Posterior cingulate gyrus (tissue), 11 donors: Measurements from ENCODE around the gene ADAMTSL5.
A peak's percentile ranks its signal among the peaks of the same experiment; 100 is the strongest.

Source experiments
- DNase-seq, 10 donors: peaks; one replicate each; pipeline versions ENCODE4 v3.0.0 to v3.0.0-alpha.2; 2020 to 2021; ENCODE audit warnings: mixed read lengths in 3 of 10
- intact Hi-C: fragments of 100-400 bp; cut with DNase I; formaldehyde crosslinking; loops from one replicate; pipeline ENCODE4 v1.15.1; 2023

The ADAMTSL5 gene

DNA sequence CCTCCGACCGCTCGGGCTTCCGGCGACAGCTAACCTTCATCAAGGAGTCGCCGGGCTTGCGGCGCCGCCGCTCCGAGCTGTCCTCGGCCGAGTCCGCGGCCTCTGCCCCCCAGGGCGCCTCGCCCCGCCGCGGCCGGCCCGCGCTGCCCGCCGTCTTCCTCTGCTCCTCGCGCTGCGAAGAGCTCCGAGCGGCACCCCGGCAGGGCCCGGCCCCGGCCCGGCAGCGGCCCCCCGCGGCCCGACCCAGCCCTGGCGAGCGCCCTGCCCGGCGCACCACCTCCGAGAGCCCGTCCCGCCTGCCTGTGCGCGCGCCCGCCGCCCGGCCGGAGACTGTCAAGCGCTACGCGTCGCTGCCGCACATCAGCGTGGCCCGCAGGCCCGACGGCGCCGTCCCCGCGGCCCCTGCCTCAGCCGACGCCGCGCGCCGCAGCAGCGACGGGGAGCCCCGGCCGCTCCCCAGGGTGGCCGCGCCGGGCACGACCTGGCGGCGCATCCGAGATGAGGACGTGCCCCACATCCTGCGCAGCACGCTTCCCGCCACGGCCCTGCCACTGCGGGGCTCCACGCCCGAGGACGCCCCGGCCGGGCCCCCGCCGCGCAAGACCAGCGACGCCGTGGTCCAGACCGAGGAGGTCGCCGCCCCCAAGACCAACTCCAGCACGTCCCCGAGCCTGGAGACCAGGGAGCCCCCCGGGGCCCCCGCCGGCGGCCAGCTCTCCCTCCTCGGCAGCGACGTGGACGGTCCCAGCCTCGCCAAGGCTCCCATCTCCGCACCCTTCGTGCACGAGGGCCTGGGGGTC is 43.4 kb downstream of the ADAMTSL5 start:
- intact Hi-C loops, result no loop called here
- peak in 1 of 10 donors; percentile 82 for DNase-seq

GRCh38 chr19:1468821-1469254 is 44.0 kb downstream of the ADAMTSL5 start:
- no peak for DNase-seq

GRCh38 chr19:1468274-1468820 is 44.5 kb downstream of the ADAMTSL5 start:
- intact Hi-C loops, result no loop called here
- DNase-seq, result peak in 1 of 10 donors; percentile 84

More at GRCh38 chr19:1468821-1469254, 44.0 kb downstream of the ADAMTSL5 start:
- intact Hi-C loops, result no loop called here

DNA sequence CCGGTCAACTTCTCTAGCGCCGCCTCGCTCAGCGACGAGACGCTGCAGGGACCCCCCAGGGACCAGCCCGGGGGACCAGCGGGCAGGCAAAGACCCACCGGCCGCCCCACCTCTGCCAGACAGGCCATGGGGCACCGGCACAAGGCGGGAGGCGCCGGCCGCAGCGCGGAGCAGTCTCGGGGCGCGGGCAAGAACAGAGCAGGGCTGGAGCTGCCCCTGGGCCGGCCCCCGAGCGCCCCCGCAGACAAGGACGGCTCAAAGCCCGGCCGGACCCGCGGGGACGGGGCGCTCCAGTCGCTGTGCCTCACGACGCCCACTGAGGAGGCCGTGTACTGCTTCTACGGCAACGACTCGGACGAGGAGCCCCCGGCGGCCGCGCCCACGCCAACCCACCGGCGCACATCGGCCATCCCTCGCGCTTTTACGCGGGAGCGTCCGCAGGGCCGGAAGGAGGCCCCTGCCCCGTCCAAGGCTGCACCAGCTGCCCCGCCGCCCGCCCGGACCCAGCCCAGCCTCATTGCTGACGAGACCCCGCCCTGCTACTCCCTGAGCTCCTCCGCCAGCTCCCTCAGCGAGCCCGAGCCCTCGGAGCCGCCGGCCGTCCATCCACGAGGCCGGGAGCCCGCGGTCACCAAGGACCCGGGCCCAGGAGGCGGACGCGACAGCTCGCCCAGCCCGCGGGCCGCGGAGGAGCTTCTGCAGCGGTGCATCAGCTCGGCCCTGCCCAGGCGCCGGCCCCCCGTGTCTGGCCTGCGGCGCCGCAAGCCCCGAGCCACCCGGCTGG is 45.1 kb downstream of the ADAMTSL5 start:
- peak in 2 of 10 donors; percentile 6 to 87 for DNase-seq
- intact Hi-C loops, result no loop called here

- intact Hi-C loops, result no loop called here
- DNase-seq, result peak in 1 of 10 donors; percentile 5
These were observed 45.7 kb downstream of the ADAMTSL5 start for GRCh38 chr19:1467215-1467489.

DNA sequence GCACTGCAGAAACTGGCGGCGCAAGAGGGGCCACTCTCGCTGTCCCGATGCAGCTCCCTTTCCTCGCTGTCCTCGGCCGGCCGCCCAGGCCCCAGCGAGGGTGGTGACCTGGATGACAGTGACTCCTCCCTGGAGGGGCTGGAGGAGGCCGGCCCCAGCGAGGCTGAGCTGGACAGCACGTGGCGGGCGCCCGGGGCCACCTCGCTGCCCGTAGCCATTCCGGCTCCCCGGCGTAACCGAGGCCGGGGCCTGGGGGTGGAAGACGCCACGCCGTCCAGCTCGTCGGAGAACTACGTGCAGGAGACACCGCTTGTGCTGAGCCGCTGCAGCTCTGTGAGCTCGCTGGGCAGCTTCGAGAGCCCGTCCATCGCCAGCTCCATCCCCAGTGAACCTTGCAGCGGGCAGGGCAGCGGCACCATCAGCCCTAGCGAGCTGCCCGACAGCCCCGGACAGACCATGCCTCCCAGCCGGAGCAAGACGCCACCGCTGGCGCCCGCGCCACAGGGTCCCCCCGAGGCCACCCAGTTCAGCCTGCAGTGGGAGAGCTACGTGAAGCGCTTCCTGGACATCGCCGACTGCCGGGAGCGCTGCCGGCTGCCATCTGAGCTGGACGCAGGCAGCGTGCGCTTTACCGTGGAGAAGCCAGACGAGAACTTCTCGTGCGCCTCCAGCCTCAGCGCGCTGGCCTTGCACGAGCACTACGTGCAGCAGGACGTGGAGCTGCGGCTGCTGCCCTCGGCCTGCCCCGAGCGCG is 46.2 kb downstream of the ADAMTSL5 start:
- DNase-seq, result peak in 2 of 10 donors; percentile 8 to 84
- intact Hi-C loops, result no loop called here

- DNase-seq, result peak in 2 of 10 donors; percentile 12 to 85
- intact Hi-C loops, result no loop called here
These were observed 46.8 kb downstream of the ADAMTSL5 start for GRCh38 chr19:1466018-1466460.

DNA sequence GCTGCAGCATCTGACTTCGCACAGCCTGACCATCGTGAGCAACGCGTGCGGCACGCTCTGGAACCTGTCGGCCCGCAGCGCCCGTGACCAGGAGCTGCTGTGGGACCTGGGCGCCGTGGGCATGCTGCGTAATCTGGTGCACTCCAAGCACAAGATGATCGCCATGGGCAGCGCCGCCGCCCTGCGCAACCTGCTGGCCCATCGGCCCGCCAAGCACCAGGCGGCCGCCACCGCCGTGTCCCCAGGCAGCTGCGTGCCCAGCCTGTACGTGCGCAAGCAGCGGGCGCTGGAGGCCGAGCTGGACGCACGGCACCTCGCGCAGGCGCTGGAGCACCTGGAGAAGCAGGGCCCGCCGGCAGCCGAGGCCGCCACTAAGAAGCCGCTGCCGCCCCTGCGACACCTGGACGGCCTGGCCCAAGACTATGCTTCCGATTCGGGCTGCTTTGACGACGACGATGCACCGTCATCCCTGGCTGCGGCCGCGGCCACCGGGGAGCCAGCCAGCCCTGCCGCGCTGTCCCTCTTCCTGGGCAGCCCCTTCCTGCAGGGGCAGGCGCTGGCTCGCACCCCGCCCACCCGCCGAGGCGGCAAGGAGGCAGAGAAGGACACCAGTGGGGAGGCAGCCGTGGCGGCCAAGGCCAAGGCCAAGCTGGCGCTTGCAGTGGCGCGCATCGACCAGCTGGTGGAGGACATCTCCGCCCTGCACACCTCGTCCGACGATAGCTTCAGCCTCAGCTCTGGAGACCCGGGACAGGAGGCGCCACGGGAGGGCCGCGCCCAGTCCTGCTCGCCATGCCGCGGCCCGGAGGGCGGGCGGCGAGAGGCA is 47.4 kb downstream of the ADAMTSL5 start:
- peak in 2 of 10 donors; percentile 22 to 91 for DNase-seq
- intact Hi-C loops, result no loop called here

GRCh38 chr19:1461862-1462261 is 51.0 kb downstream of the ADAMTSL5 start:
- intact Hi-C loops, result no loop called here

GRCh38 chr19:1460033-1460995 is 52.5 kb downstream of the ADAMTSL5 start:
- intact Hi-C loops, result no loop called here
- peak in 1 of 10 donors; percentile 81 for DNase-seq

More at GRCh38 chr19:1461862-1462261, 51.0 kb downstream of the ADAMTSL5 start:
- DNase-seq, result no peak

- intact Hi-C loops, result no loop called here
- DNase-seq, result no peak
These were observed 53.3 kb downstream of the ADAMTSL5 start for GRCh38 chr19:1459479-1459878.

DNA sequence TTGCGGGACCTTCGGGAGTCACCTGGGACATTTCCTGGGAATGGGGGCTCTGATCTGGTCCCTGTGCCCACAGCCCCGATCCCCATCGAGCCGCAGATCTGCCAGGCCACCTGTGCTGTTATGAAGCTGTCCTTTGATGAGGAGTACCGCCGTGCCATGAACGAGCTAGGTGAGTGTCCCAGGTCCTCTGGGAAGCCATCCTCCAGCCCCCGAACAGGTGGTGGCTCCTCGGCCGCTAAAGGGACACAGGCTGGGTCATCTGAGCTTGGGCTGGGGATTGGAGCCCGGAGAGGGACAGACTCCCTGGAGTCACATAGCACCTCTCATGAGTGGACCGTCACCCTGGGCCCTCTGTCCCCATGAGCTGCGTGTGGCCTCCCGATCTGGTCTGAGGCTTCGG is 54.9 kb downstream of the ADAMTSL5 start:
- no peak for DNase-seq
- intact Hi-C loops, result no loop called here

DNA sequence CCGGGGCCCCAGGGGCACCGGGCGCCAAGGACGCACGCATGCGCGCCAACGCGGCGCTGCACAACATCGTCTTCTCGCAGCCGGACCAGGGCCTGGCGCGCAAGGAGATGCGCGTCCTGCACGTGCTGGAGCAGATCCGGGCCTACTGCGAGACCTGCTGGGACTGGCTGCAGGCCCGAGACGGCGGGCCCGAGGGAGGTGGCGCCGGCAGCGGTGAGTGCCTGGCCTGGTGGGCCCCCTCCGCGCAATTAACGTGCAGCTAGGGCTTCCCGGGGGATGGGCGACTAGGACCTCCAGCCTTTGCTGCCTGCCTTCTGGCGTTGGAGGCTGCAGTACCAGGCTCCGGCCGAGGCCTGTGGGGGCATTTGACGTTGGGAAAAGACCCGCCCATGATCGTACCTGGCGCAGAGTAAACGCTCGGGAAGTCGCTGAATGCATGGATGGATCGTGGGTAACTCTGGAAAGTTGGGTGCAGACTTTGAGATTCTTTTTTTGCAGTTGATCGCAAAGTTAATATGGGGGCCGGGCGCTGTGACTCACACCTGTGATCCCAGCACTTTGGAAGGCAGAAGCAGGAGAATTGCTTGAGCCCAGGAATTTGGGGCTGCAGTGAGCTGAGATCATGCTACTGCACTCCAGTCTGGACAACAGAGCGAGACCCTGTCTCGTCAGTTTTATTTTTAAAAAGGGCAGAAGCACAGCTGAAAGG is 55.6 kb downstream of the ADAMTSL5 start:
- peak in 1 of 10 donors; percentile 80 for DNase-seq
- intact Hi-C loops, result no loop called here

- intact Hi-C loops, result no loop called here
- peak in 1 of 10 donors; percentile 74 for DNase-seq
These were observed 56.5 kb downstream of the ADAMTSL5 start for GRCh38 chr19:1456121-1456900.

GRCh38 chr19:1455336-1456120 is 57.3 kb downstream of the ADAMTSL5 start:
- intact Hi-C loops, result no loop called here
- DNase-seq, result peak in 2 of 10 donors; percentile 54 to 86
